ENCODE measurements around the gene GABRB3.

The GABRB3 gene

GRCh38 chr15:26628879-26629529 is 143.9 kb downstream of the GABRB3 start:
- peak; percentile 9 for DNase-seq (ENCODE audit: low read depth)

- DNase-seq (ENCODE audit: low read depth): no peak
Observed at GRCh38 chr15:26628071-26628470, 144.8 kb downstream of the GABRB3 start.

- DNase-seq (ENCODE audit: low read depth): no peak
Observed at GRCh38 chr15:26624128-26624527, 148.7 kb downstream of the GABRB3 start.

- DNase-seq (ENCODE audit: low read depth): no peak
Observed at GRCh38 chr15:26623071-26623470, 149.8 kb downstream of the GABRB3 start.

GRCh38 chr15:26621816-26622215 is 151.1 kb downstream of the GABRB3 start:
- DNase-seq (ENCODE audit: low read depth): no peak

- DNase-seq (ENCODE audit: low read depth): no peak
Observed at GRCh38 chr15:26620528-26621458, 152.1 kb downstream of the GABRB3 start.

GRCh38 chr15:26615927-26616302 is 157.0 kb downstream of the GABRB3 start:
- DNase-seq (ENCODE audit: low read depth): no peak

- no peak for DNase-seq (ENCODE audit: low read depth)
Observed at GRCh38 chr15:26615188-26615926, 157.5 kb downstream of the GABRB3 start.

GRCh38 chr15:26614734-26615133 is 158.1 kb downstream of the GABRB3 start:
- DNase-seq (ENCODE audit: low read depth): no peak

GRCh38 chr15:26598704-26599103 is 174.2 kb downstream of the GABRB3 start:
- no peak for DNase-seq (ENCODE audit: low read depth)

GRCh38 chr15:26595611-26596010 is 177.3 kb downstream of the GABRB3 start:
- DNase-seq (ENCODE audit: low read depth): no peak

- no peak for DNase-seq (ENCODE audit: low read depth)
Observed at GRCh38 chr15:26590676-26591075, 182.2 kb downstream of the GABRB3 start.

- no peak for DNase-seq (ENCODE audit: low read depth)
Observed at GRCh38 chr15:26582840-26583239, 190.0 kb downstream of the GABRB3 start.

- DNase-seq (ENCODE audit: low read depth): no peak
Observed at GRCh38 chr15:26580943-26581342, 191.9 kb downstream of the GABRB3 start.

GRCh38 chr15:26572602-26573350 is 200.1 kb downstream of the GABRB3 start:
- no peak for DNase-seq (ENCODE audit: low read depth)

GRCh38 chr15:26571346-26571745 is 201.5 kb downstream of the GABRB3 start:
- DNase-seq (ENCODE audit: low read depth): no peak

GRCh38 chr15:26565542-26565941 is 207.3 kb downstream of the GABRB3 start:
- no peak for DNase-seq (ENCODE audit: low read depth)

- no peak for DNase-seq (ENCODE audit: low read depth)
Observed at GRCh38 chr15:26564361-26564760, 208.5 kb downstream of the GABRB3 start.

- no peak for DNase-seq (ENCODE audit: low read depth)
Observed at GRCh38 chr15:26562336-26562735, 210.5 kb downstream of the GABRB3 start.

GRCh38 chr15:26561896-26562295 is 211.0 kb downstream of the GABRB3 start:
- DNase-seq (ENCODE audit: low read depth): no peak

GRCh38 chr15:26561130-26561529 is 211.7 kb downstream of the GABRB3 start:
- DNase-seq (ENCODE audit: low read depth): no peak

GRCh38 chr15:26555898-26556297 is 217.0 kb downstream of the GABRB3 start:
- no peak for DNase-seq (ENCODE audit: low read depth)
